CD4-positive, alpha-beta T cell treated with Interleukin-4 for 1 hour (primary cell): Measurements from ENCODE around the gene PTRH2.

Experiments
- DNase-seq, 2 donors: peaks; one replicate each; pipeline ENCODE4 v3.0.0-alpha.2; 2020 to 2022

The PTRH2 gene

DNA sequence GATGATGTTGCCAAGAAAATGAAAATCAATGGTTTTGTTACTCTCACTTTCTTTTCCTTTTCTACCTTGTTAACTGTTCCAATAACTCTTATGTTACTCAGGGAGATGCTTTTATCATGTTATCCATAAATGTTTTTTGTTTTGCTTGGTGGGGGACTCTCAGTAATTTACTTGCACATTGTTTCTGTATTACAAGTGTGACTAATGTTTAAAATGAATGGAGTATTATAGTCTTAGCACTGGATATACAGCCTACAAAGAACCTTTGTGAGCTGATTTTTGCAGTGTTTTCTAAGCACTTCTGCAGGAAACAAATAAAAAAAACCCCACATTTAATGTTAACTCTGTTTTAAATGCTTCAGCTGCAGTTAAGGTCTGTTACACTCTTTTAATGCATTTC is 12.3 kb upstream of the PTRH2 start:
- DNase-seq, result no peak

GRCh38 chr17:59716427-59716826 is 9.2 kb upstream of the PTRH2 start:
- DNase-seq, result no peak

GRCh38 chr17:59714255-59714654 is 7.0 kb upstream of the PTRH2 start:
- DNase-seq, result no peak

GRCh38 chr17:59712862-59713261 is 5.6 kb upstream of the PTRH2 start:
- no peak for DNase-seq

- no peak for DNase-seq
Observed at GRCh38 chr17:59711936-59712335, 4.7 kb upstream of the PTRH2 start.

- no peak for DNase-seq
Observed at GRCh38 chr17:59707971-59708430, 771 bp upstream of the PTRH2 start.

DNA sequence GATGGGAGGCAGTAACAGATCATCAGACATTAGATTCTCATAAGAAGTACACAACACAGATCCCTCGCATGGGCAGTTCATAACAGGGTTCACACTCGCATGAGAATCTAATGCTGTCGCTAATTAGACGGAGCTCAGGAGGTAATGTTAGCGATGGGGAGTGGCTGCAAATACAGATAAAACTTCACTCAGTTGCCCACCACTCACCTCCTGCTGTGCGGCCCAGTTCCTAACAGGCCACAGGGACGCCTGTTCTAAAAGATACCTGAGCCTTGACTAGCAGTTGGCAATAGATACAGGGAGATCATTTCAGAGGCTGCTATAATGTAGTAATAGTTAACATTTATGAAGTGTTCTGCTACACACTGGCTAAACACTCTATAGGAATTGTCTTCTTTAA is 4.9 kb downstream of the PTRH2 start:
- no peak for DNase-seq

- DNase-seq, result no peak
Observed at GRCh38 chr17:59699786-59700185, 7.4 kb downstream of the PTRH2 start.

DNA sequence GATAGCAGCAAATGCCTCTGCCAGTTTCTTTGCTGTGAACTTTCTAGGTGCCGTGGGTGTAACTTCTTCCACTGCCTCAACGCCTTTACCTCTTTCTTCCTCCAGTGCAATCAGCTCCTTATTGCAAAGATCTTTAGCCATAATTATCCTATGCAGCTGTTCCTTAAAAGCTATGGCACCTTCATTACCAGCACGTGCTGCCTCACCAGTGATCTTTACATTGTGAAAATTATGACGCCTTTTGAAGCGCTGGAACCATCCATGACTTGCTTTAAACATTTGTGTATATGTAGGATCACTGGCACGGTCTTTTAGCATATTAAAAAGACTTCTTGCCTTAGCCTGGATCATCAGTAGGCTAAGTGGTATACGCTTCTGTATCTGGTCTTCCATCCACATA is 8.0 kb downstream of the PTRH2 start:
- no peak for DNase-seq

- DNase-seq, result no peak
Observed at GRCh38 chr17:59698143-59698542, 9.1 kb downstream of the PTRH2 start.

GRCh38 chr17:59696682-59697277 is 10.4 kb downstream of the PTRH2 start:
- DNase-seq, result no peak

DNA sequence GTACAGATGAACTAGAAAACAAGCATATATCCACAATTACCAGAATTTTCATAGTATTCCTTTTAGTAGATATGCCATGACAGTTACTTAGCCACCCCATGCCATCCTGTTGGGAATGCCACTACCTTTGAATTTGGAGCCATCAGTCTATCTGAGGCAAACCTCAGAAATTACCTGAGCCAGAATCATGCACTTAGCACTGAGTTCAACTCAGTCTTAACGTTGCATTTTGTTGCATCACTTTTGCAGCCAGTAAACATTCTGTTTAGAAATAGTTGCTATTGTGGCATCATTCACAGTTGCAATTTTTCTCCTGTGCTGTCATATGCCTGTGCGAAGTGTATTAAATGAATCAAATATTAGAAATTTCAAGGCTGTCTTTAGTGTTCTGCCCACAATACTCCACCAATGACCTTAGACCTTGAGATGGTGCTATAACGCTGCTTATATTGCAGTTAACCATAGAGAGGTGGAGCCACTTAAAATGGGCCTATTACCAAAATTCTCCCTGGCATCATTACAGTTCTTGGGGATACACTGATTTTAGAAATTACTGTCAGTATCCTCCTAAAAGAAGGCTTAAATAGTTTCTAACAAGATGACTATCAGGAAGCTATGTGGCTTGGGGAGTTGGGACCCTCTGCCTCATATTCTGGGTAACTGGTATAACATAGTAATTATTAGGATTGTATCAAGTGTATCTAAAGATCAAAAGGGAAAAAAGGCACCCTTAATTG is 11.1 kb downstream of the PTRH2 start:
- DNase-seq, result no peak

GRCh38 chr17:59694344-59694743 is 12.9 kb downstream of the PTRH2 start:
- no peak for DNase-seq

DNA sequence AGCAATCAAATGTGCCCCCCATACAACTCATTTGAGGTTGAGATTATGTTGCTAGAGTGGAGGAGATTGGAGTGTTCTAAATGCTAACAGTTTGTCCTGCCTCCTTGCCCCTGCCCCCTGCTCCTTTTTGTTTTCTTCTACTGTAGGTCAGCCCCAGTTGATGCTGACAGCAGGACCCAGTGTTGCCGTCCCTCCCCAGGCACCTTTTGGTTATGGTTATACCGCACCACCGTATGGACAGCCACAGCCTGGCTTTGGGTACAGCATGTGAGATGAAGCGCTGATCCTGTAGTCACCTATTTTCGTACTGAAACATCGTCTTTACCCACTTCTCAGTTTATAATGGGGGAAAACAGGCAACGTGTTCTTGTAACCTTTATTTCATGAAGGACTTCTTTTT is 13.6 kb downstream of the PTRH2 start:
- no peak for DNase-seq

DNA sequence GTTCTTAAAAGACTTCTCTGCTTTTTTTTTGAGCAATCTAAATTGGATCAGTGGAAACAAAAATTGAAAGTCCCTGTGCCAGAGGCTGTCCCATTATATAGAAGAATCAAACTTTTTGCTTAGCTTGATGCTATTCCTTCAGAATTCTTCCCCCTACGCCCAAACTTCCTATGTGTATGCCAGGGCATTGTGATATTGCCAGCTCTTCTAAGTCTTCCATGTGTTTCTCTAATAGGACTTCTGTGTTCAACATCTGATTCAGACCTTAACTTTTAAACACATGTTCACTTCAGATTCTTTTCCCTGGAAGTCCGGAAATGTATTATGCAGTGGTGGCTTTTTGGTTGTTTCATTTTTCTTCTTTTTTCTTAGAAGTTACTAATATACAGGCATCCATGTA is 18.7 kb downstream of the PTRH2 start:
- DNase-seq, result no peak

DNA sequence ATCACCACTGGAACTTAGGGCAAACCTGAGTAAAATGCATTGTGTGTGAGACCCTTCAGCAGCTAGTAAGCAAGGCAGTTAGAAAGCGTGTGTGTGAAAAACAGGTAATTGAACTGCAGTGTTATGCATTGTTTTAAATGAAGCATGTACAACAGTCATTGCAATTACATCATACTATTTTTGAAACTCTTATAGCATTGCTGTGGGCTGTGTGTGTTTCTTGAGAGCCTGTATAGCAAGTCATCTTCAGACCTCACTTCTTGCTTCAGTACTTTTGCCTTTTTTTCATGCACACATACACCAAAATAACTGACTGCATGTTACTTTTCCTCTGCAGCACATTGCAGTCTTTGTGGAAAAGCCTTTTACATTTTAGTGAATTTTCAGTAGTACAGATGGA is 19.2 kb downstream of the PTRH2 start:
- DNase-seq, result no peak

DNA sequence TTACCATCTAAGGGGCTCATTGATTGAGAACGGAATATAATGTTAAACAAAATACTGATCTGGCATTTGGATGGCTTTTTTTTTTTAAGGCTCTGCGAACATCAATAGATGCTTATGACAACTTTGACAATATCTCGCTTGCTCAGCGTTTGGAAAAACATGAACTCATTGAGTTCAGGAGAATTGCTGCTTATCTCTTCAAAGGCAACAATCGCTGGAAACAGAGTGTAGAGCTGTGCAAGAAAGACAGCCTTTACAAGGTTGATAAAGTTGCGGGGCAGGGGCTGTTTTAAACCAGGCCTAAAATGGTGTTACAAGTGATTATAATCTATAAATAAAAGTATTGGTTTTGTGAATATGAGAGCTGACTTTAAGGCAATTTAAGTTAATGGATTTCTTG is 22.3 kb downstream of the PTRH2 start:
- DNase-seq, result no peak

- no peak for DNase-seq
Observed at GRCh38 chr17:59683283-59683682, 23.9 kb downstream of the PTRH2 start.

GRCh38 chr17:59680314-59680713 is 26.9 kb downstream of the PTRH2 start:
- no peak for DNase-seq

- no peak for DNase-seq
Observed at GRCh38 chr17:59678918-59679317, 28.3 kb downstream of the PTRH2 start.

DNA sequence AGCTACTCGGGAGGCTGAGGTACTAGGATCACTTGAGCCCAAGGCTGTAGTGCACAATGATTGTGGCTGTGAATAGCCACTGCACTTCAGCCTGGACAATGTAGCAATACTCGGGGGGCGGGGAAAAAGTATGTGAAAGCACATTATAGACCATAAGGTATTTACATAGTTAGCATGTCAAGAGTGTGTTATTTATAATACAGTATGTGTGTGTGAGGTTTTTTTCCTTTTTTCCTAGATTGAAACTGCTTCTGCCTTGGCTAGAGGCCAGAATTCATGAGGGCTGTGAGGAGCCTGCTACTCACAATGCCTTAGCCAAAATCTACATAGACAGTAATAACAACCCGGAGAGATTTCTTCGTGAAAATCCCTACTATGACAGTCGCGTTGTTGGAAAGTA is 30.5 kb downstream of the PTRH2 start:
- DNase-seq, result no peak

GRCh38 chr17:59675231-59675630 is 32.0 kb downstream of the PTRH2 start:
- DNase-seq, result no peak

GRCh38 chr17:59671386-59671785 is 35.8 kb downstream of the PTRH2 start:
- DNase-seq, result no peak

- no peak for DNase-seq
Observed at GRCh38 chr17:59669944-59670343, 37.3 kb downstream of the PTRH2 start.

- no peak for DNase-seq
Observed at GRCh38 chr17:59669411-59669810, 37.8 kb downstream of the PTRH2 start.
